GM18909 (cell line): ENCODE results near the gene ADIRF.

Experiments used
- ATAC-seq: cut with Tn5 transposase; IDR thresholded peaks from one replicate; pipeline ENCODE4 v1.9.1; 2021; ENCODE audit warnings: mild to moderate bottlenecking; ENCODE audit not compliant: unreplicated experiment, poor library complexity

The ADIRF gene

DNA sequence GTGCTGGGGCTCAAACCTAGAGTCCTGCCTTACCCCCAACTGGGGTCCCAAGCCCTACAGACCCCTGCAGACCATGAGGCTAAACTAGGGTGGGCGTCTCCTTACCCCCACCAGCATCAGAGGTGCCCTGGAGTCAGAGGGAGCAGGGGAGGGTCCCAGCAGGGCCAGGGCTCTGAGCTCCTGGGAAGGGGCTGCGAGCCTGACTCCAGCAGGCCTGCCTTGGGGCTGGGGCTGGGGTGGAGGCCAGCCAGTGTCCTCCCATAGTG is 8.6 kb upstream of the ADIRF start:
- no peak for ATAC-seq

- peak; percentile 72 for ATAC-seq
These were observed 8.0 kb upstream of the ADIRF start for GRCh38 chr10:86960003-86960862.

DNA sequence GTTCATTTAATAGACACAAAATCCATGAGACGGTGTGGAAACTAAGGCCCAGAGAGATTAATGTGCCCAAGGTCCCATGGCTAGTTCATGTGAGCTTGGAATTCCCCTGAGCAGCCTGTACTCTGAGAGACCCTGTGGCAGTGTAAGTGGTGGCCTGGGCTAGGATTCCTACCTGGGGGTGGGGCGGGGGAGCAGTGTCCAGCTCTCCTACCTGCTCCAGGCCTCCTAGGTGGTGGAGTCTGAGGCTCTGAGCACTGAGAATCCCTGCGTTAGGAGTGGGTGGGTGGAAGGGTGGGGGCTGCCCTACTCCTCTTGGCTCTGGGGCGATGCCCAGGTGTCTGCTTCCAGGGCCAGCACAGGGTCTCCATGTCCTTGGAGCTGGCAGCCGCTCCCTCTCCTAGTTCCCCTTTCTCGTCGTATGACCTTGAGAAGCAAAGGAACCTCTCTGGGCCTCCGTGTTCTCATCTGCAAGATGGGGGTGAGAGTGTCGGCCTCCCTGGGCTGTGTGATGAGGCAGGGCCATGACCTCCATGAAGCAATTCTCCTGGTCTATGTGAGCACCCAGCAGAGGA is 7.3 kb upstream of the ADIRF start:
- ATAC-seq = no peak

- ATAC-seq = no peak
These were observed 6.7 kb upstream of the ADIRF start for GRCh38 chr10:86961481-86962091.

- no peak for ATAC-seq
These were observed 5.9 kb upstream of the ADIRF start for GRCh38 chr10:86962136-86962980.

DNA sequence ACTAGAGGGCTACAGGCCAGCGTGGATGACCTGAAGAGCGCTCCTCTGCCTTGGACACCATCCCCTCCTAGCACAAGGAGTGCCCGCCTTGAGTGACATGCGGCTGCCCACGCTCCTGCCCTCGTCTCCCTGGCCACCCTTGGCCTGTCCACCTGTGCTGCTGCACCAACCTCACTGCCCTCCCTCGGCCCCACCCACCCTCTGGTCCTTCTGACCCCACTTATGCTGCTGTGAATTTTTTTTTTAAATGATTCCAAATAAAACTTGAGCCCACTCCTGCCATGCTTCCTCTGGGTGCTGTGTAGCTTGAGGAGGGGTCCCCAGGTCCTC is 5.3 kb upstream of the ADIRF start:
- no peak for ATAC-seq

- ATAC-seq = no peak
These were observed 4.9 kb upstream of the ADIRF start for GRCh38 chr10:86963341-86963919.

- no peak for ATAC-seq
These were observed 4.0 kb upstream of the ADIRF start for GRCh38 chr10:86964061-86964846.

- ATAC-seq = no peak
These were observed 3.5 kb upstream of the ADIRF start for GRCh38 chr10:86964847-86965190.

- peak; percentile 32 for ATAC-seq
These were observed 2.2 kb upstream of the ADIRF start for GRCh38 chr10:86965986-86966654.

DNA sequence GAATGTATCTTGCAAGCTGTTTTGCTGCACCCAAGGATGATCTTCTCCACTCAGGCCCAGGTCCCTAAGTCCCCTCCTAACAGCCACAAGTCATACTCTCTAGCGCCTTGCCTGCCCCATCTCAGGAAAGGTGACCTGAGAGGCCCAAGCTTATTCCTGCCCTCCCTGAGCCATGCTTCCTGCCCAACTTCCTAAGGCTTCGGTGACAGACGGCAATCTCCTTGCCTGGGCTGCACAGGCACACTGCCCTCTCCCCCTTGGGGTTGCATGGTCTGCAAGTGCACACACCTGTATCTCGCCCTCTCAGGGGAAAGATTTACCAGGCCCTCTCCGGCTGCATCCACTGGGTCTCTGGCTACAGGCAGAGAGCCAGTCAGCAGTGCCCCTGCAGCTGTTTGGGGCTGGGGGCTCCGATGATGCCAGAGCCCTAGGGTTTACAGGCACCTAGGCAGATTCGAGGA is 771 bp upstream of the ADIRF start:
- no peak for ATAC-seq

DNA sequence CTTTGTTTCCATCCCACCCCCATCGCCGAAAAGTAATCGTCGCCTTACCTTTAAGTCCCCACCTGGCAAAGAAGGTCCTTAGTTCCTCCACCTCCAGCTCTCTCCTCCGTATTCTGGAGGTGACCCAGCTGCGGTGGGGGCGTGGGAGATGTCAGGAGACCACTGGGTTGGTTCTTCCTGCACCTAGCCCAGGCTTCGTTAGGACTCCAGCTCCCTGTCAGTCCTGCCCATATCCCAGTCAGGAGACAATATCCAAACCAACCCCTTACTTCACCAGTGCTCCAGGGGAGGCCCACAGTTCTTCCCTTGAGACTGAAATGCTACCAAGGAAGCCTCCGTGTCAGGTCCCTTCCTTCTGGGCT is 693 bp downstream of the ADIRF start:
- ATAC-seq = no peak

- no peak for ATAC-seq
These were observed 1.2 kb downstream of the ADIRF start for GRCh38 chr10:86969421-86970041.

DNA sequence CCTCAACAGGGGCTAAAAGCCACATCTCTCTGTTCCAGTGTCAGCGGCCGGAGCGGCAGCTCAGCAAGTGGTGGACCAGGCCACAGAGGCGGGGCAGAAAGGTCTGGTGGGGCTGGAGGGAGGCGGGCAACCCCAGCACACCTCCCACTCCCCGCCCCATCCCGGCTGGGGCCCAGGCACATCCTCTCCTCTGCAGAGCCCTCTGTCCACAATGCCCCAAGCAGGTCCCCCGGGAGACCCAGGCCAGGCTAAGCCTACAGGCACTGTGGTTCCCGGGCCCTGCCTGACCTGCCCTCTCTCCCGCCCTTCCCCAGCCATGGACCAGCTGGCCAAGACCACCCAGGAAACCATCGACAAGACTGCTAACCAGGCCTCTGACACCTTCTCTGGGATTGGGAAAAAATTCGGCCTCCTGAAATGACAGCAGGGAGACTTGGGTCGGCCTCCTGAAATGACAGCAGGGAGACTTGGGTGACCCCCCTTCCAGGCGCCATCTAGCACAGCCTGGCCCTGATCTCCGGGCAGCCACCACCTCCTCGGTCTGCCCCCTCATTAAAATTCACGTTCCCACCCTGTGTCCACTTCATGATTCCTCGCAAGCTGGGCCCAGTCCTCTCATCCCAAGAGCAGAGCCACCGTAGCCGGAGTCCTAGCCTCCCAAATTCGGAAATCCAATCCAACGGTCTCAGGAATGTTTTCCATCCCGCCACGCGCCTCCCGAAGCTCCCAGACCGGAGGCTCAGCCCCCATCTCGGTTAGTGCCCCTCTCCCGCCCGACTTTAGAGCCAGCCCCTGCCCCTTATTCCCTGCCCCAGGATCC is 2.1 kb downstream of the ADIRF start:
- no peak for ATAC-seq

GRCh38 chr10:86970982-86971231 is 2.6 kb downstream of the ADIRF start:
- ATAC-seq = no peak

DNA sequence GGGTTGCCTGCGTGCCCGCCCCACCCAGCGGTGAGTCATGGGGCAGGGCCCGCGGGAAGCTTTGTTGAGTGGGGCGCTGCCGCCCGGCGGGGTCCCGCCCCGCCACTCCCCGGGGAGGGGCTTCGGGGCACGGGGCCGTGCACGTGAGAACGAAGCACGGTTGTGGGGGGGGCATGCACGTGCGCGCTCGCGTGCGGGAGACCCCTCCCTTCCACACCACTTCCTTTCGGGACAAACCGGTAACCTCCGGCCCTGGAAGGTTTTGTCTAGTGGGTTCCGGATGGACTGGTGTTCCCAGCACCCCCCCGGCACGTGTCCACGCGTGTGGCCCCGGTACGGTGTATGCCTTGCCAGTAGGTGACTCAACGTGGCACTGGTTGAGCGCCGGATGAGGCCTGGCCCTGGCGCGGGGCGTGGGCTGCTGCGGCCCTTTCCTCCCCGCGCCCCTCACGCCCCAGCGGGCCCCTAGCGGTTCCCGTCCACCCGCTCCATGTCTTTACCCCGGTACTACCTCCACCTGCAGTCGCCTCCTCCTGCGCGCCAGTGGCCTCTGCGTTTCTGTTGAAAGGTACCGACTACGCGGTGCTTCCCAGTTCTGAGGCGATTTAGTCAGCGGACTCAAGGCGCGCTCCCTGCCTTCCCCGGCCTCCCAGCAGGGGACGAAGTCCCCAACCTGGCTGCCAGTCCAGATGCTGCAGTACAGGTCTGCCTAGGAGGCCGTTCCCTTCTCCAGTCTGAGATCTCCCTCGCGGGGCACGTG is 3.1 kb downstream of the ADIRF start:
- peak; percentile 79 for ATAC-seq

DNA sequence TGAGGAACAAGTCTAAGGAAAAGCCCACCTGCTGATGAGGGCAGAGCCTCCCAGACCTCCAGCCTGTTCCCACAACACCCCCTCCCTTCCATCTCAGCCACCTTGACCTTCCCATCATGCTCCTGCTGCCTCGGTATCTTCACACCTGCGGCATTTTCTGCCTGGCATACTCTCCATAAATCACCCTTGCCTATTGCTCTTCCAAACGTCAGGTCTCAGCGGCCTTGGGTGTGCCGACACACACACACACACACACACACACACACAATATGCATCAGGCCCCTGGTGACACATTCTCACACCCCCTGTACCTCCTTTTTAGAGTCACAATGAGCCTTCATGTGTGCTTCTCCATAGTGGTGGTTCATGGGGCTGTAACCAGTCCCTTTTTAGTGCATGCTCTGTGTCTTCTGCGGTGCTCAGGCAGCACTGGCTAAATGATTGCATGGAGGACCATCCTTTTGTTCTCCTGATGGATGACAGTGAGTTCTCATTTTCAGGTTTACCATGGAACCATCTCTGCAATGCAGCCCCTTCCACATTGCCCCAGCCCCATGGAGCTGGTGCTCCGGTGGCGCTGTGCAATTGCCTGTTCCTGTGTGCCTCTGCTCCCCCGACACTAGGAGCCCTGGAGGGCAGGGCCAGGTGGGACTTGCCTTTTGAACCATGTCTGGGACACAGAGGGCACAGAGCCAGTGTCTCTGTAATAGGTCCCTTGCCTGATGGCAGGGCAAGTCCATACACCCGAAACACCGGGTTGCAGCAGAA is 4.5 kb downstream of the ADIRF start:
- no peak for ATAC-seq
